ENCODE measurements around the gene CLASP2.

GRCh38 chr3:33582234-33582633 lies 135.8 kb downstream of the CLASP2 start:
- TF ChIP-seq POLR2A (IDR thresholded peaks at IDR 0.05; ENCODE audit: low read length): no peak
- no peak for TF ChIP-seq GATA1 (IDR thresholded peaks at IDR 0.05; ENCODE audit: low read depth, low read length)

All from erythroblast (primary cell).